HG03520 (cell line): ENCODE results near the gene NUP205.
"Not testable (repeated sequence)": the region's sequence is repeated elsewhere in the genome, so short reads cannot be mapped to it uniquely, and the experiment has no call there.

Experiments used
- ATAC-seq: cut with Tn5 transposase; IDR thresholded peaks from one replicate; pipeline ENCODE4 v1.9.1; 2021; ENCODE audit warnings: mild to moderate bottlenecking, moderate library complexity; ENCODE audit not compliant: unreplicated experiment

NUP205 gene

GRCh38 chr7:135692606-135693005 lies 134.9 kb downstream of the NUP205 start:
- not testable (repeated sequence) for ATAC-seq

- ATAC-seq: no peak
Measured at GRCh38 chr7:135693558-135693957, 135.8 kb downstream of the NUP205 start.

GRCh38 chr7:135697276-135698049 lies 139.7 kb downstream of the NUP205 start:
- no peak for ATAC-seq
